RWPE2 (cell line): Measurements from ENCODE around the gene TMEM147.

Experiments
- ATAC-seq: fragments of 200-7000 bp; cut with Tn5 transposase; 3 replicates; pipeline ENCODE4 v1.9.1; 2021; ENCODE audit warnings: low read depth
- DNase-seq: peaks from one replicate; pipeline ENCODE4 v3.0.0-alpha.2; 2020; ENCODE audit warnings: low spot score
- H3K27ac ChIP-seq: fragments of 450-650 bp; 2 replicates; pipeline ENCODE4 v1.5.1; 2017; ENCODE audit warnings: mild to moderate bottlenecking; ENCODE audit not compliant: poor library complexity, severe bottlenecking
- H3K27me3 ChIP-seq: fragments of 250-450 bp; sonication (Bioruptor Pico); 2 replicates; pipeline ENCODE4 v1.5.1; 2021; ENCODE audit warnings: mild to moderate bottlenecking, moderate library complexity; ENCODE audit not compliant: insufficient read depth, poor library complexity, severe bottlenecking
- H3K36me3 ChIP-seq: fragments of 250-450 bp; sonication (Bioruptor Pico); 2 replicates; pipeline ENCODE4 v1.5.1; 2020; ENCODE audit warnings: low read depth, mild to moderate bottlenecking, moderate library complexity
- H3K4me1 ChIP-seq: fragments of 250-450 bp; sonication (Bioruptor Pico); 2 replicates; pipeline ENCODE4 v1.5.1; 2021; ENCODE audit warnings: mild to moderate bottlenecking, moderate library complexity; ENCODE audit not compliant: insufficient read depth, poor library complexity, severe bottlenecking
- H3K4me3 ChIP-seq: fragments of 250-450 bp; sonication (Bioruptor Pico); 2 replicates; pipeline ENCODE4 v1.5.1; 2021; ENCODE audit warnings: mild to moderate bottlenecking, moderate library complexity; ENCODE audit not compliant: severe bottlenecking
- H3K9me3 ChIP-seq: fragments of 250-450 bp; sonication (Bioruptor Pico); 2 replicates; pipeline ENCODE4 v1.5.1; 2021; ENCODE audit warnings: mild to moderate bottlenecking, moderate library complexity; ENCODE audit not compliant: severe bottlenecking
- TF ChIP-seq, protein P1 (sequence below): fragments of 450-650 bp; IDR thresholded peaks from one replicate; pipeline ENCODE4 v1.5.1; 2017; ENCODE audit warnings: mild to moderate bottlenecking, moderate library complexity; ENCODE audit not compliant: poor library complexity, severe bottlenecking

The TMEM147 gene

DNA sequence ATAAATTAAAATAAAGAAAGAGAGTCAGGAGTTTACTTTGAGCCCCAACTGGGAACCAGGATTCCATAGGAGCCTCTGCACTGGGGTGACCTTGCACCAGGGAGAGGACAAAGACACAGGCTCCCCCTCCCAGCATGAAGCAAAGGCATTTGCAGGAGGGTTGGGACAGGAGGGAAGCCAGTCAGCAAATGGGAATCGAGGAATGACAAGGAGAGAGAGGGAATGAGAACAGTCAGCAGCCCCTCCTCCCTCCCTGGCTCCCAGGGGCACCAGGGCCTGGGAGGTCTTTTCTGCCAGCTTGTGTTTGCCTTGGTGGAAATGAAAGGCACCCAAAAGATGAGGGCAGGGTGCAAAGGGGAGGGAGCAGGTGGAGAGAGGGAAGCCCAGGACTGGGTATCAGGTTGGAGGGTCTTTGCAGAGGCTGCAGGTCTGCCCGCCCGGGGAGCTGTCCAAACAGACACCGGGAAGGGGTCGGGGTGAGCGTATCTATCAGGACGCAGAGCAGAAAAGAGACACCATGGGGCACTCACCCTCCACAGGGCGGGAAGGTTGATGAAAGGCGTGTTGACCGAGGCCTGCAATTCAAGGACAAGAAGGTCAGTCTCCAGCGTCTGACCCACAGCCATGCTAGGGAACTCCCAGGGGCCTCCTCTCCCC lies 21.1 kb upstream of the TMEM147 start:
- ATAC-seq (no peak), DNase-seq (no peak)
- H3K27me3 ChIP-seq = no peaks in the 10 kb centered on the region
- TF ChIP-seq, protein P1, sequence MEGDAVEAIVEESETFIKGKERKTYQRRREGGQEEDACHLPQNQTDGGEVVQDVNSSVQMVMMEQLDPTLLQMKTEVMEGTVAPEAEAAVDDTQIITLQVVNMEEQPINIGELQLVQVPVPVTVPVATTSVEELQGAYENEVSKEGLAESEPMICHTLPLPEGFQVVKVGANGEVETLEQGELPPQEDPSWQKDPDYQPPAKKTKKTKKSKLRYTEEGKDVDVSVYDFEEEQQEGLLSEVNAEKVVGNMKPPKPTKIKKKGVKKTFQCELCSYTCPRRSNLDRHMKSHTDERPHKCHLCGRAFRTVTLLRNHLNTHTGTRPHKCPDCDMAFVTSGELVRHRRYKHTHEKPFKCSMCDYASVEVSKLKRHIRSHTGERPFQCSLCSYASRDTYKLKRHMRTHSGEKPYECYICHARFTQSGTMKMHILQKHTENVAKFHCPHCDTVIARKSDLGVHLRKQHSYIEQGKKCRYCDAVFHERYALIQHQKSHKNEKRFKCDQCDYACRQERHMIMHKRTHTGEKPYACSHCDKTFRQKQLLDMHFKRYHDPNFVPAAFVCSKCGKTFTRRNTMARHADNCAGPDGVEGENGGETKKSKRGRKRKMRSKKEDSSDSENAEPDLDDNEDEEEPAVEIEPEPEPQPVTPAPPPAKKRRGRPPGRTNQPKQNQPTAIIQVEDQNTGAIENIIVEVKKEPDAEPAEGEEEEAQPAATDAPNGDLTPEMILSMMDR = no peak
- H3K4me3 ChIP-seq = no peak overlapping the region
- H3K9me3 ChIP-seq = no peaks in the 10 kb centered on the region
- no peaks in the 10 kb centered on the region for H3K36me3 ChIP-seq
- no peaks in the 10 kb centered on the region for H3K4me1 ChIP-seq
- no peak overlapping the region for H3K27ac ChIP-seq

DNA sequence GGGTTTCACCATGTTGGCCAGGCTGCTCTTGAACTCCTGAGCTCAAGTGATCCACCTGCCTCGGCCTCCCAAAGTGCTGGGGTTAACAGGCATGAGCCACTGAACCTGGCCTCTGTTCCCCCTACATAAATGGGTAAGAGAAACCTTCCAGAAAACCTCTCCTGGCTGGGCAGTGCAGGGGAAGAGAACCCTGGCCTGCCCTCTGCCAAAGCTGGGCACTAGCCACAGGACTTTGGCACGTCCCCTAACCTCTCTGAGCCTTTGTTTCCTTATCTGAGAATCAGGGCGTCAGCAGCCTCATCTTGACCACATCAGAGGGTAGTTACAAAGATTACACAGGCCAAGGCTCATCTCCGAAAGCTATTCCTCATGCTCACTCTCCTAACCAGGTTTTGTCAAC lies 19.6 kb upstream of the TMEM147 start:
- no peak for ATAC-seq
- H3K4me1 ChIP-seq = no peaks in the 10 kb centered on the region
- H3K27me3 ChIP-seq = peaks cover under 1% of the 10 kb centered on the region
- no peak for DNase-seq
- H3K36me3 ChIP-seq = no peaks in the 10 kb centered on the region
- TF ChIP-seq, protein P1 = no peak
- no peaks in the 10 kb centered on the region for H3K9me3 ChIP-seq
- H3K4me3 ChIP-seq = no peak overlapping the region
- H3K27ac ChIP-seq = no peak overlapping the region

DNA sequence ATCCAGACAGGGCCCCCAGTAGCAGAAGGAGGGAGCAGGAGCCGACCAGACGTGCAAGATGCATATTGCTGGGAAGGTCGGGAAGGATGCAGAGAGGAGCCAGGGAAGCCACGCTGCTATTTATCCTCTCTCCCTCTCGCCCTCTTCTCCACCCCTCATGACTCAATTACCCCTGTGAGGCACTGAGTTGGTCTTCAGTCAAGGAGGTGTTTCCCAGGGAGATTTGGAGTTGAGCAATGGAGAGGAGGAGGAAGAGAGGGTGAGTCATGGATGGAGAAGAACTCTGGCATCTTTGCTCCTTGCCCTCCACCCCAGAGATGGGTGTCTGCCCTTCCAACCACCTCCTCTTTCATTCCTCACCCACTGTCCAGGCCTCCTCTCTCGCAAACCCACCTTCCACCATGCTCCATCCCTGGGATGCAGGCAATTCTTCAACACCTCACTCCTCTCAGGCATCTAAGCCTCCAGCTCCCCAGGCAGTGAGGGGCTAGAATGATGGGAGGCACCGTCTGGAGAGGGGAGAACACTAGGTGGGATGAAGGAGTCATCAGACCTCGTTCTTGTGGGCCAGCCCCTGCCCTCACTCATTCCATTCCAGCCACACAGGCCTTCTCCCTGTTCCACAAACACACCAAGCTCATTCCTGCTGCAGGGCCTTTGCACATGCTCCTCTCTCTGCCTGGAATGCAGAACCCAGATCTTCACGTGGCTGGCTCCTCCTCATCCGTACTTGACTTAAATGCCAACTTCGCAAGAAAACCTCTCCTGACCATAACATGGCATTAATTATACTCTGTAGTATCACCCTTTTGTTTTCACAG lies 17.0 kb upstream of the TMEM147 start, which contains the start of gene SBSN:
Gene SBSN, minus strand, starts transcription at position 94 of the 821 bp plus-strand sequence. Its CDS starts 30 bp downstream, at position 64.
- no peak within 1 kb of the TSS for H3K27ac ChIP-seq
- H3K4me1 ChIP-seq = no peaks in the 10 kb centered on the region
- ATAC-seq = peak; percentile 69
- peaks cover 17% of the 10 kb centered on the region for H3K27me3 ChIP-seq
- DNase-seq = no peak
- H3K36me3 ChIP-seq = no peaks in the 10 kb centered on the region
- TF ChIP-seq, protein P1 = no peak
- no peak within 1 kb of the TSS for H3K4me3 ChIP-seq
- H3K9me3 ChIP-seq = no peaks in the 10 kb centered on the region

DNA sequence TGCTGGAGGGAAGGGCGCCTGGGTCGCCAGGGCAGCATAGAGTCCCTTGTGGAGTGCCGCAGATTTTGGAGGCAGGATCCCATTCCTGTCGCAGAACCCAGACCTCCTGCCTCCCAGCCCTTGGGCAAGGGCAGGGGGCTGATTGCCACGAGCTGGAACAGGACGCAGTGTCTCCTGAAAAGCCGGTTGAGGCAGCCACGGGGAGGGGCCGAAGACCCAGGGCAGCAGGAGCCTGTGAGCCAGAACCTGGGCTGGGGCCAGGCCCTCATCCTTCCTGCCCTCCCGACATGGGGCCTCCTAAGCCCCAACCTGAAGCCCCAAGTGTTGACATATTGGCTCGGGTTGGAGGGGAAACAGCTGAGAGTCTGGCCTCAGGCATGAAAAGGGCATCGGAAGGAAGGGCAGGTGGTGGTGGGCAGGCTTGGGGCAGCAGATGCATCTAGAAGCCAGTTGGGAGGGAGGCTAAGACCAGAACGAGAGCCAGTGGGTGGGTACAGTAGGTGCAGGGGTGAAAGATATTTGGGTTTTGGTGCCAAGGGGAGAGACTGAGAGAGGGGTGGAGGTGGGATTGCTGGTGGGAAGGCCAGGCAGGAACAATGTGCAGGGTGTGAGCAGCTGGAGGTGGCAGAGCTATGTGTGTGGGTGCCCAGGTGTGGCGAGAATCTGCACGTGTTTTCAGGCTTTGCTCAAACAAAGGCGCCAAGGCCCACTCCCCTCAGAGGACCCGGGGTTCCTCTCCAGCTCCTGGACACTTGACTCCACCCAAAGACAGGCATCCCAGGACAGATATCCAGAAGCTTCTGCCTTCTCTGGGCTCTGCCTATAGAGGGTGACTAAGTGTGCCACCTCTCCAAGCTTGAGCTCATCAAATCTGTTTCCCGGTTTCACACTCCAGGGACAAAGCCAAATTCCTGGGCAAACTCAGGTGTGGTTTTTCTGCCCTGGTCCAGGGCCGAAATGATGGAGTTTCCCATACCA lies 15.9 kb upstream of the TMEM147 start:
- H3K27me3 ChIP-seq = peaks cover 24% of the 10 kb centered on the region
- DNase-seq (no peak), ATAC-seq (no peak)
- H3K36me3 ChIP-seq = no peaks in the 10 kb centered on the region
- no peaks in the 10 kb centered on the region for H3K4me1 ChIP-seq
- H3K9me3 ChIP-seq = no peaks in the 10 kb centered on the region
- no peak overlapping the region for H3K4me3 ChIP-seq
- TF ChIP-seq, protein P1 = no peak
- H3K27ac ChIP-seq = no peak overlapping the region
